GM18502 (cell line): Measurements from ENCODE around the gene ZFAND3.
"Not testable (repeated sequence)": the region's sequence is repeated elsewhere in the genome, so short reads cannot be mapped to it uniquely, and the experiment has no call there.

Source experiments
- ATAC-seq: cut with Tn5 transposase; IDR thresholded peaks from one replicate; pipeline ENCODE4 v1.9.1; 2021; ENCODE audit warnings: mild to moderate bottlenecking; ENCODE audit not compliant: unreplicated experiment, poor library complexity

The ZFAND3 gene

GRCh38 chr6:37988696-37989095 is 169.2 kb downstream of the ZFAND3 start:
- ATAC-seq, result no peak

- no peak for ATAC-seq
Observed at GRCh38 chr6:37990762-37991525, 171.4 kb downstream of the ZFAND3 start.

GRCh38 chr6:37992749-37993148 is 173.2 kb downstream of the ZFAND3 start:
- no peak for ATAC-seq

- not testable (repeated sequence) for ATAC-seq
Observed at GRCh38 chr6:37993194-37993593, 173.7 kb downstream of the ZFAND3 start.

GRCh38 chr6:37993596-37993995 is 174.1 kb downstream of the ZFAND3 start:
- ATAC-seq, result no peak

- ATAC-seq, result no peak
Observed at GRCh38 chr6:37994223-37994622, 174.7 kb downstream of the ZFAND3 start.

- no peak for ATAC-seq
Observed at GRCh38 chr6:37998366-37998765, 178.8 kb downstream of the ZFAND3 start.

GRCh38 chr6:38001386-38001785 is 181.9 kb downstream of the ZFAND3 start:
- ATAC-seq, result no peak

- ATAC-seq, result no peak
Observed at GRCh38 chr6:38004908-38005307, 185.4 kb downstream of the ZFAND3 start.

- no peak for ATAC-seq
Observed at GRCh38 chr6:38011937-38012336, 192.4 kb downstream of the ZFAND3 start.

GRCh38 chr6:38012573-38012972 is 193.0 kb downstream of the ZFAND3 start:
- ATAC-seq, result no peak

GRCh38 chr6:38015341-38015740 is 195.8 kb downstream of the ZFAND3 start:
- ATAC-seq, result no peak

GRCh38 chr6:38016824-38017223 is 197.3 kb downstream of the ZFAND3 start:
- no peak for ATAC-seq

GRCh38 chr6:38018755-38019165 is 199.2 kb downstream of the ZFAND3 start:
- ATAC-seq, result no peak

GRCh38 chr6:38020593-38020992 is 201.1 kb downstream of the ZFAND3 start:
- ATAC-seq, result no peak

GRCh38 chr6:38021029-38021428 is 201.5 kb downstream of the ZFAND3 start:
- no peak for ATAC-seq

GRCh38 chr6:38021571-38021970 is 202.0 kb downstream of the ZFAND3 start:
- ATAC-seq, result no peak

- ATAC-seq, result no peak
Observed at GRCh38 chr6:38022688-38023087, 203.2 kb downstream of the ZFAND3 start.

- ATAC-seq, result no peak
Observed at GRCh38 chr6:38024908-38025307, 205.4 kb downstream of the ZFAND3 start.

- no peak for ATAC-seq
Observed at GRCh38 chr6:38025451-38025850, 205.9 kb downstream of the ZFAND3 start.

- no peak for ATAC-seq
Observed at GRCh38 chr6:38027685-38028373, 208.3 kb downstream of the ZFAND3 start.

- ATAC-seq, result no peak
Observed at GRCh38 chr6:38030380-38030779, 210.9 kb downstream of the ZFAND3 start.
